GM21447 (cell line): ENCODE results near the gene PNPT1.

Experiments used
- ATAC-seq: cut with Tn5 transposase; IDR thresholded peaks from one replicate; pipeline ENCODE4 v1.9.1; 2021; ENCODE audit not compliant: unreplicated experiment

The PNPT1 gene

GRCh38 chr2:55672630-55673029 lies 21.0 kb downstream of the PNPT1 start:
- ATAC-seq: no peak

- no peak for ATAC-seq
Measured at GRCh38 chr2:55668956-55669355, 24.7 kb downstream of the PNPT1 start.

- no peak for ATAC-seq
Measured at GRCh38 chr2:55653255-55653654, 40.4 kb downstream of the PNPT1 start.

- no peak for ATAC-seq
Measured at GRCh38 chr2:55649211-55649610, 44.4 kb downstream of the PNPT1 start.

- ATAC-seq: no peak
Measured at GRCh38 chr2:55636831-55637230, 56.8 kb downstream of the PNPT1 start.

- ATAC-seq: no peak
Measured at GRCh38 chr2:55628931-55629330, 64.7 kb downstream of the PNPT1 start.

GRCh38 chr2:55627915-55628314 lies 65.7 kb downstream of the PNPT1 start:
- no peak for ATAC-seq

- no peak for ATAC-seq
Measured at GRCh38 chr2:55621802-55622201, 71.8 kb downstream of the PNPT1 start.

GRCh38 chr2:55620123-55620779 lies 73.4 kb downstream of the PNPT1 start:
- no peak for ATAC-seq

GRCh38 chr2:55618275-55619055 lies 75.2 kb downstream of the PNPT1 start:
- peak; percentile 36 for ATAC-seq

GRCh38 chr2:55618025-55618274 lies 75.7 kb downstream of the PNPT1 start:
- no peak for ATAC-seq

- ATAC-seq: peak; percentile 83
Measured at GRCh38 chr2:55617175-55618024, 76.2 kb downstream of the PNPT1 start, which contains the start of gene PPP4R3B. Gene PPP4R3B, minus strand, starts transcription at chr2:55617622. Its CDS starts 337 bp downstream, at chr2:55617285.

GRCh38 chr2:55616551-55617174 lies 77.0 kb downstream of the PNPT1 start:
- peak; percentile 19 for ATAC-seq

GRCh38 chr2:55611997-55612396 lies 81.6 kb downstream of the PNPT1 start:
- no peak for ATAC-seq

GRCh38 chr2:55610954-55611743 lies 82.5 kb downstream of the PNPT1 start:
- no peak for ATAC-seq

- no peak for ATAC-seq
Measured at GRCh38 chr2:55609938-55610578, 83.6 kb downstream of the PNPT1 start.

GRCh38 chr2:55609193-55609794 lies 84.3 kb downstream of the PNPT1 start:
- ATAC-seq: no peak

GRCh38 chr2:55607717-55608116 lies 85.9 kb downstream of the PNPT1 start:
- no peak for ATAC-seq

- ATAC-seq: no peak
Measured at GRCh38 chr2:55604027-55604565, 89.5 kb downstream of the PNPT1 start.
